ENCODE measurements around the gene KIR2DL4.
"Not testable (repeated sequence)": the region's sequence is repeated elsewhere in the genome, so short reads cannot be mapped to it uniquely, and the experiment has no call there.

KIR2DL4 gene

DNA sequence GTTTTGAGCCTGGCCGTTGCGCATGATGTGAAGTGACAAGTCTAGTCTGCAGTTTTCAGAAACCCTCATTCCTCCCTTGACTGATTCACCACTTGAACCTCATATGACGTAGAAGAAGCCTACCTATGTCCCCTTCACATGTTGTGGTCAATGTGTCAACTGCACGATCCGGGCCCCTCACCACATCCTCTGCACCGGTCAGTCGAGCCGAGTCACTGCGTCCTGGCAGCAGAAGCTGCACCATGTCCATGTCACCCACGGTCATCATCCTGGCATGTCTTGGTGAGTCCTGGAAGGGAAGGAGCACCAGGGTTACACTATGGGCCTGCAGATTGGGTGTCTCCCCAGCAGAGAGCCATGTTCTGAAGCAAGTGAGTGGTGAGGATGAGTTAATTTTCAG lies at the start of gene KIR2DL4:
KIR2DL4 (plus strand) TSS at position 201 of the 400 bp plus-strand sequence; CDS start at position 243, 42 bp downstream.
- peak; percentile 27 for DNase-seq

DNA sequence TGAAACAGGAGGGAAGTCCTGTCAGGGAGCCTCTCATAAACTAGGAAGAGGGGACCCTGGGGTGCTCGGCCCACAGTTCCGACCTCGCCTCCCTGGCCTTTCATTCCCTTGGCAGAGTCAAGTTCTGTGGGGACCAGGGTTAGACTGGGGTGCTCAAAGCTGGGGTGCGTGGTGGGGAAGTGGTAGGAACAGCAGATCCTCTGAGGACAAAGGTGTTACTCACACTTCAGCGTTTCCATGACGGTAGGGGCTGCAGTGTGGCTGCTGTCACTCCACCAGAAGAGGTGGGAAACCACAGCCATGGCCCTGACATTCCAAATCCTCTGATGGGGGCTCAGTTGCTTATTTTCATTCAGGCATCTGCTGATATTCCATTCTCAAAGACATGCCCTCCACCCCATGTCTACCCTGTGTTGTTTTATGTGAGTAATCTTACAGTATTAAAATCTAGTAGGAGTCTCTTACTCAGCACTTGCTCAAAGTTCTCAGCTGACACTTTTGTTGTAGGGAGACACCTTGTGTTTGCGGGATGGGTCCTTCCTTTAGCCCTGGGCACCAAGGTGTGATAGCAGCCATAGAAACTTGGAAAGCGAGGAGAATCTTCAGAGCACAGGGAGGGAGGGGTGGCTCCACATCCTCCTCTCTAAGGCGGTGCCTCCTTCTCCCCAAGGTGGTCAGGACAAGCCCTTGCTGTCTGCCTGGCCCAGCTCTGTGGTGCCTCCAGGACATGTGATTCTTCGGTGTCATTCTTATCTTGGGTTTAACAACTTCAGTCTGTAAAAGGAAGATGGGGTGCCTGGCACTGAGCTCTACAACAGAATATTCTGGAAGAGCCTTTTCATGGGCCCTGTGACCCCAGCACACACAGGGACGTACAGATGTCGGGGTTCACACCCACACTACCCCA lies 47.0 kb upstream of the KIR2DL4 start:
- not testable (repeated sequence) for DNase-seq

DNA sequence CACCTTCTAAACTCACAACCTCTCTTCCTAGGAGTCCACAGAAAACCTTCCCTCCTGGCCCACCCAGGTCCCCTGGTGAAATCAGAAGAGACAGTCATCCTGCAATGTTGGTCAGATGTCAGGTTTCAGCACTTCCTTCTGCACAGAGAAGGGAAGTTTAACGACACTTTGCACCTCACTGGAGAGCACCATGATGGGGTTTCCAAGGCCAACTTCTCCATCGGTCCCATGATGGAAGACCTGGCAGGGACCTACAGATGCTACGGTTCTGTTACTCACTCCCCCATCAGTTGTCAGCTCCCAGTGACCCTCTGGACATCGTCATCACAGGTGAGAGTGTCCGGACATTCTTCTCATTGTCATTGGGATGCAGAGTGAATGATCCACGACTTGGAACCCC lies 44.8 kb upstream of the KIR2DL4 start:
- not testable (repeated sequence) for DNase-seq

DNA sequence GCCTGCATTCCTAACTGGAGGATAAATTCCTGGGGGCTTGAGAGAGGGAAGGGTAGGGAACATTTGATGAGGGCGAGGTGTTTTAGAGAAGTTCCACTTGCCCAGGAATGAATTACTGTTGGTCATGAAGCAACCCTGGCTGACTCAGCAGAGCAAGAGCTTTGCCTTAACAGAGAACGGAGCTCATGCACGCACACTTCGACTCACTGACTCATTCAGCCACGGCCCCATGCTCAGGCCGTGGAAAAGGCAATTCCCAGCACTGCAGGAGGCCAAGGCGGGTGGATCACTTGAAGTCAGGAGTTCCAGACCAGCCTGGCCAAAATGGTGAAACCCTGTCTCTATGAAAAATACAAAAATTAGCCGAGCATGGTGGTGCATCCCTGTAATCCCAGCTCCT lies 39.2 kb upstream of the KIR2DL4 start:
- not testable (repeated sequence) for DNase-seq

DNA sequence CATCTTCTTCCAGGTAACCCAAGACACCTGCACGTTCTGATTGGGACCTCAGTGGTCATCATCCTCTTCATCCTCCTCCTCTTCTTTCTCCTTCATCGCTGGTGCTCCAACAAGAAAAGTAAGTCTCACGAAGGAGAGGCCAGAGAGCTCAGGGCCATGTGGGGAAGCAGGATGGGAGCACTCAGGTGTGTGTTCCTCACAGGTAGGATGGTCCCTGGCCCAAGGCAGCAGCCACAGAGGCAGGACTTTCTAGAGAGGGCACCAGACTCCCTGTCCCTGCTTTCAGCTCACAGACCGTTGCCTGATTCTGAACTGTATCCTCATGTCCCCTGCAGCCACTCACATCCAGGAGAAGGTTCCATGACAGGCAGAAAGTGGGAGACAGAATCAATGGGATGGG lies 36.9 kb upstream of the KIR2DL4 start:
- DNase-seq: not testable (repeated sequence)

DNA sequence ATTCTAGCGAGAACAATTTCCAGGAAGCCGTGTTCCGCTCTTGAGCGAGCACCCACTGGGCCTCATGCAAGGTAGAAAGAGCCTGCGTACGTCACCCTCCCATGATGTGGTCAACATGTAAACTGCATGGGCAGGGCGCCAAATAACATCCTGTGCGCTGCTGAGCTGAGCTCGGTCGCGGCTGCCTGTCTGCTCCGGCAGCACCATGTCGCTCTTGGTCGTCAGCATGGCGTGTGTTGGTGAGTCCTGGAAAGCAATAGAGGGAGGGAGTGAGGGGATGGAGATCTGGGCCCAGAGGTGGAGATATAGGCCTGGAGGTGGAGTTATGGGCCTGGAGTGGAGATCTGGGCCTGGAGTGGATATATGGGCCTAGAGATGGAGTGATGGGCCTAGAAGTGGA lies 33.8 kb upstream of the KIR2DL4 start, which contains the start of gene KIR2DL1:
KIR2DL1 (plus strand) TSS at position 148 of the 400 bp plus-strand sequence; CDS start at position 206, 58 bp downstream.
- DNase-seq: not testable (repeated sequence)

DNA sequence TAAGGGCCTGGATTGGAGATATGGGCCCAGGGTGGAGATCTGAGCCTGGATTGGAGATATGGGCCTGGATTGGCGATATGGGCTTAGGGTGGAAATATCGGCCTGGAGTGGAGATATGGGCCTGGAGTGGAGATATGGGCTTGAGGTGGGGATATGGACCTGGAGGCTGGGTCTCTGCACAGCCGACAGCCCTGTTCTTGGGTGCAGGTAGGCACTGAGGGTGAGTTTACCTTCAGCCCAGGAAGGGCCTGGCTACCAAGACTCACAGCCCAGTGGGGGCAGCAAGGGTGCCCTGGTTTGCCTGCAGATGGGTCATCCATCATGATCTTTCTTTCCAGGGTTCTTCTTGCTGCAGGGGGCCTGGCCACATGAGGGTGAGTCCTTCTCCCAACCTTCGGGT lies 32.9 kb upstream of the KIR2DL4 start:
- DNase-seq: not testable (repeated sequence)

DNA sequence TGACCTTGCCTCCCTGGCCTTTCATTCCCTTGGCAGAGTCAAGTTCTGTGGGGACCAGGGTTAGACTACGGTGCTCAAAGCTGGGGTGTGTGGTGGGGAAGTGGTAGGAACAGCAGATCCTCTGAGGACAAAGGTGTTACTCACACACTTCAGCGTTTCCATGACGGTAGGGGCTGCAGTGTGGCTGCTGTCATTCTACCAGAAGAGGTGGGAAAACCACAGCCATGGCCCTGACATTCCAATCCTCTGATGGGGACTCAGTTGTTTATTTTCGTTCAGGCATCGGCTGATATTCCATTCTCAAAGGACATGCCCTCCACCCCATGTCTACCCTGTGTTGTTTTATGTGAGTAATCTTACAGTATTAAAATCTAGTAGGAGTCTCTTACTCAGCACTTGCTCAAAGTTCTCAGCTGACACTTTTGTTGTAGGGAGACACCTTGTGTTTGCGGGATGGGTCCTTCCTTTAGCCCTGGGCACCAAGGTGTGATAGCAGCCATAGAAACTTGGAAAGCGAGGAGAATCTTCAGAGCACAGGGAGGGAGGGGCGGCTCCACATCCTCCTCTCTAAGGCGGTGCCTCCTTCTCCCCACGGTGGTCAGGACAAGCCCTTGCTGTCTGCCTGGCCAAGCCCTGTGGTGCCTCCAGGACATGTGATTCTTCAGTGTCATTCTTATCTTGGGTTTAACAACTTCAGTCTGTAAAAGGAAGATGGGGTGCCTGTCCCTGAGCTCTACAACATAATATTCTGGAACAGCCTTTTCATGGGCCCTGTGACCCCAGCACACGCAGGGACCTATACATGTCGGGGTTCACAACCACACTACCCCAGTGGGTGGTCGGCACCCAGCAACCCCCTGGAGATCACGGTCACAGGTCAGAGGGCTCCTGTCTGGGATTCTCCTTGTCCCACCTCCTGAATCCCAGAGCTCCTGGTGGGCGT lies 32.1 kb upstream of the KIR2DL4 start:
- DNase-seq: not testable (repeated sequence)

DNA sequence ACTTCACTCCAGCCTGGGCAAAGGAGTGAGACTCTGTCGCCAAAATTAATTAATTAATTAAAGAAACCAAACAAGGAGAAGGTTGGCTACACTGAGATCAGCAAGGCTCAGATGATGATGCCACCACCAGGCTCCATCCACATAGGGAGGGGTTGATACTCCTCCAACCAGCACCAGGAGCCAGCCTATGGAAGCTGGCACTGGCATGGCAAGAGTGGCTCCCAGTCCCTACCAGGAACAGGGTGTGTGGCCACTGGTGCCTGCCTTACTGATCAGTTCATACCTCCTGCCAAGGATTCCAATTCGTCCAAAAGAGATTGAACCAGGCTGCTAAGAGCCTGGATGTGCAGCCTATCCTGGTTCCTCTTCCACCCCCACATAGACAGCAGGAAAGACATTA lies 30.7 kb upstream of the KIR2DL4 start:
- DNase-seq: not testable (repeated sequence)

DNA sequence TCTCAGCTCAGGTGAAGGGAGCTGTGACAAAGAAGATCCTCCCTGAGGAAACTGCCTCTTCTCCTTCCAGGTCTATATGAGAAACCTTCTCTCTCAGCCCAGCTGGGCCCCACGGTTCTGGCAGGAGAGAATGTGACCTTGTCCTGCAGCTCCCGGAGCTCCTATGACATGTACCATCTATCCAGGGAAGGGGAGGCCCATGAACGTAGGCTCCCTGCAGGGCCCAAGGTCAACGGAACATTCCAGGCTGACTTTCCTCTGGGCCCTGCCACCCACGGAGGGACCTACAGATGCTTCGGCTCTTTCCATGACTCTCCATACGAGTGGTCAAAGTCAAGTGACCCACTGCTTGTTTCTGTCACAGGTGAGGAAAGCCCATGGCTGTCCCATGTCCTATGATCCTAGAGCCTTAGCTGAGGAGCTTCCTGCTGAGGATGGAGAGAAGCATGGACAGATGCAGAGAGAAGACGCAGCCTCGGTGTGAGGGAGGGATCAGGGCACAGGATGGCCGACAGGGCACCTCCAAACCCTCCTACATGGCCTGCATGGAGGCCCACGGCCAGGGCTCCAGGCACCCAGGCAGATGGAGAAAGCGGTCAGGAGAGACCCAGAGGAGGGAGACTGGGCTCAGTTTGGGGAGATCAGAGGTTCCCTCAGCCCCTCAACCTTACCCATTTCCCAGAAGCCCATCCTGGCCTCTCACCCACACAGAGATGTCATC lies 28.2 kb upstream of the KIR2DL4 start:
- DNase-seq: not testable (repeated sequence)

DNA sequence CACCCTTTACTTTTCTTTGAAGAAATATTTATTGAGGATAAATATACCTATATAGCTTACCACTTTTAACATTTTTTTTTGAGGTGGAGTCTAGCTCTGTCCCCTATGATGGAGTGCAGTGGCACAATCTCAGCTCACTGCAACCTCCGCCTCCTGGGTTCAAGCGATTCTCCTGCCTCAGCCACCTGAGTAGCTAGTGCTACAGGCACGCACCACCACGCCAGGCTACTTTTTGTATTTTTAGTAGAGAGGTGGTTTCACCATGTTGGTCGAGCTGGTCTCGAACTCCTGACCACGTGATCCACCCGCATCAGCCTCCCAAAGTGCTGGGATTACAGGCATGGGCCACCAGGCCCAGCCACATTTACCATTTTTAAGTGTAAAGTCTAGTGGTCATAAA lies 27.6 kb upstream of the KIR2DL4 start:
- DNase-seq: not testable (repeated sequence)

DNA sequence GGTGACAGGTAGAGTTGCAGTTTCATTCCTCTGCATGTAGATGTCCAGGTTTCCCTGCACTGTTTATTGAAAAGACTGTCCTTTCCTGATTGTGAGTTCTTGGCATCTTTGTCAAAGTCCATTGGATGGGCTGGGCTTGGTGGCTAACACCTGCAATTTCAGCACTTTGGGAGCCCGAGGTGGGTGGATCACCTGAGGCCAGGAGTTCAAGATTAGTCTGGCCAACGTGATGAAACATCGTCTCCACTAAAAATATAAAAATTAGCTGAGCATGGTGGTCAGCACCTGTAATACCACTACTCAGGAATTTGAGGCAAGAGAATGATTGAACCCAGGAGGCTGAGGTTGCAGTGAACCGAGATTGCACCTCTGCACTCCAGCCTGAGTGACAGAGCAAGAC lies 25.6 kb upstream of the KIR2DL4 start:
- DNase-seq: not testable (repeated sequence)

DNA sequence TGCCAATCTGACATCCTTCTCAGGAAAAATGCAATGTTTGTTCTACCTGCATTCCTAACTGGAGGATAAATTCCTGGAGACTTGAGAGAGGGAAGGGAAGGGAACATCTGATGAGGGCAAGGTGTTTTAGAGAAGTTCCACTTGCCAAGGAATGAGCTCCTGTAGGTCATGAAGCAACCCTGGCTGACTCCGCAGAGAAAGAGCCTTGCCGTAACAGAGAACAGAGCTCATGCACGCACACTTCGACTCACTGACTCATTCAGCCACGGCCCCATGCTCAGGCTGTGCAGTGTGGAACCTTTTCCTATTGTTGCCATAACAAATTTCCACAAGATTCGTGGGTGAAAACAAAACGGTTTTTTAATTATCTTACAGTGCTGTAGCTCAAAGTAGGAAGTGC lies 24.5 kb upstream of the KIR2DL4 start:
- DNase-seq: not testable (repeated sequence)

DNA sequence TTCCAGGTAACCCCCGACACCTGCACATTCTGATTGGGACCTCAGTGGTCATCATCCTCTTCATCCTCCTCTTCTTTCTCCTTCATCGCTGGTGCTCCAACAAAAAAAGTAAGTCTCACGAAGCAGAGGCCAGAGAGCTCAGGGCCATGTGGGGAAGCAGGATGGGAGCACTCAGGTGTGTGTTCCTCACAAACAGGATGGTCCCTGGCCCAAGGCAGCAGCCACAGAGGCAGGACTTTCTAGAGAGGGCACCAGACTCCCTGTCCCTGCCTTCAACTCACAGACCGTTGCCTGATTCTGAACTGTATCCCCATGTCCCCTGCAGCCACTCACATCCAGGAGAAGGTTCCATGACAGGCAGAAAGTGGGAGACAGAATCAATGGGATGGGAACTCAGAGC lies 20.5 kb upstream of the KIR2DL4 start:
- DNase-seq: not testable (repeated sequence)

DNA sequence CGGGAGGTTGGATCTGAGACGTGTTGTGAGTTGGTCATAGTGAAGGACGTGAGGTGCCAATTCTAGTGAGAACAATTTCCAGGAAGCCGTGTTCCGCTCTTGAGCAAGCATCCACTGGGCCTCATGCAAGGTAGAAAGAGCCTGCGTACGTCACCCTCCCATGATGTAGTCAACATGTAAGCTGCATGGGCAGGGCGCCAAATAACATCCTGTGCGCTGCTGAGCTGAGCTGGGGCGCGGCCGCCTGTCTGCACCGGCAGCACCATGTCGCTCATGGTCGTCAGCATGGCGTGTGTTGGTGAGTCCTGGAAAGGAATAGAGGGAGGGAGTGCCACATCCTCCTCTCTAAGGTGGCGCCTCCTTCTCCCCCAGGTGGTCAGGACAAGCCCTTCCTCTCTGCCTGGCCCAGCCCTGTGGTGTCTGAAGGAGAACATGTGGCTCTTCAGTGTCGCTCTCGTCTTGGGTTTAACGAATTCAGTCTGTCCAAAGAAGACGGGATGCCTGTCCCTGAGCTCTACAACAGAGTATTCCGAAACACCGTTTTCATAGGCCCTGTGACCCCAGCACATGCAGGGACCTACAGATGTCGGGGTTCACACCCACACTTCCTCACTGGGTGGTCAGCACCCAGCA lies 17.2 kb upstream of the KIR2DL4 start:
- DNase-seq: not testable (repeated sequence)

DNA sequence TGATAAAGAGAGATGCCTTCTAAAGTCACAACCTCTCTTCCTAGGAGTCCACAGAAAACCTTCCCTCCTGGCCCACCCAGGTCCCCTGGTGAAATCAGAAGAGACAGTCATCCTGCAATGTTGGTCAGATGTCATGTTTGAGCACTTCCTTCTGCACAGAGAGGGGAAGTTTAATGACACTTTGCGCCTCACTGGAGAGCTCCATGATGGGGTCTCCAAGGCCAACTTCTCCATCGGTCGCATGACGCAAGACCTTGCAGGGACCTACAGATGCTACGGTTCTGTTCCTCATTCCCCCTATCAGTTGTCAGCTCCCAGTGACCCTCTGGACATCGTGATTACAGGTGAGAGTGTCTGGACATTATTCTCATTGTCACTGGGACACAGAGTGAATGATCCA lies 15.3 kb upstream of the KIR2DL4 start:
- DNase-seq: not testable (repeated sequence)

DNA sequence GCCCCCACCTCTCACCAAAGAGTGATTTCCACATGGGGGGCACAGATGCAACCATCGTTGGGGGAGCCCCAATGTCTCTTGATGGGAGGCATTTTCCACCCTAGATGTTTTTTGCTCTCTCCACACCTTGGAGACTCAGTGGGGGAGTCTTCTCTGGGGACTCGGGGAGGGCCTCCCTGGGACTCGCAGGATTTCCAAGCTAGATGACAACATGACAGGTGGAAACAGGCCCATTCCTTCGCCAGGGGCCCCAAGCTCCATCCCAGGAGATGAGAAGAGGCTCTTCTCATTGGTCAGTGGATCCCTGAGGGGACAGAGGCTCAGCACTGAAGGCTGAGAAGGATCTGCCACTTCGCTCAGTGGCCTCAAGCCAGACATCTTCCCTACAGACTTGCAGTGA lies 12.7 kb upstream of the KIR2DL4 start:
- DNase-seq: no peak

DNA sequence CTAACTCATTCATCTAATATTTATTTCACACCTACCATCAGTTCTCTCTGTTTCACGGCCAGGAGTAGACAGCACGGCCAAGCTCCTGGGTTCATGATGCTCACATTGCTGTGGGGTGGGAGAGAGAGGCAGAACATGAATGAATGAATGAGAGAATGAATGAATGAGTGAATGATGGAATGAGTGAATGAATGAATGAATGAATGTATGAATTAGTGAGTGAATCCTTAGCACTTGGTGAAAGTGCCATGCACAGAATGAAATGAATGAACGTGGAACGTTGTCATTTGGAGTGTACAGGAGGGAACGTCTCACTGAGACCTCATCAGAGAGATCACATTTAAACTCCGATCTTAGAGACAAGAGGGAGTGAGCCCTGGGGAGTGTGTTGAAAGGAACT lies 11.9 kb upstream of the KIR2DL4 start:
- DNase-seq: no peak

DNA sequence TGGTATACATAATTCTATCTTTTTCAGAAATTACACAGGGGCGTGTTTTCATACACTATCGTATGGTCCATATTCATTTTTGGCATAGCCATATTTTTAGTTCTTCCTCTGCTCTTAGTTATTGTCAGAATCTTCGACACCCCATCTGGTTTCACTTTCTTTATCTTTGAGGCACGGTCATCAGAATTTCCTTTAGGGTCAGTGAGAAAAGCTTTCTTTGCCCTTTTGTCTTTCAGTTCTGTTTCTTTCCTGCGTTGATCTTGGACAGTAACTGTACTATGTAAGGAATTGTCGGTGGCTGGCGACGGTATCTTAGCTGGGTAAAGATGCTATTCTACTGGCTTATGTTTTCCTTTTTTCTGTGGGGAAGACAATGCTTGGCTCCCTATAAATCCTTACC lies 10.6 kb upstream of the KIR2DL4 start:
- no peak for DNase-seq

DNA sequence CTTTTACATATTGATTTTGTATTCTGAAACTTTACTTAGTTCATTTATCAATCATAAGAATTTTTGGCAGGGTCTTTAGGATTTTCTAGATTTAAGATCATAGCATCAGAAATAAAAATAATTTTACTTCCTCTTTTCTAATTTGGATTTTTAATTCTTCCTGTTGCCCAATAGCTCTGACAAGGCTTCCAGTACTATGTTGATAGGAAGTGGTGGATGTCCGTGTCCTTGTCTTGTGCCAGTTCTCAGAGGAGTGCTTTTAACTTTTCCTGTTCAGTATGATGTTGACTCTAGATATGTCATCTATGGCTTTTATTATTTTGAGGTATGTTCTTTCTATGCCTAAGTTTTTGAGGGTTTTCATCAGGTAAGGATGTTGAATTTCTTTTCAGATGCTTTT lies 7.7 kb upstream of the KIR2DL4 start:
- DNase-seq: no peak

DNA sequence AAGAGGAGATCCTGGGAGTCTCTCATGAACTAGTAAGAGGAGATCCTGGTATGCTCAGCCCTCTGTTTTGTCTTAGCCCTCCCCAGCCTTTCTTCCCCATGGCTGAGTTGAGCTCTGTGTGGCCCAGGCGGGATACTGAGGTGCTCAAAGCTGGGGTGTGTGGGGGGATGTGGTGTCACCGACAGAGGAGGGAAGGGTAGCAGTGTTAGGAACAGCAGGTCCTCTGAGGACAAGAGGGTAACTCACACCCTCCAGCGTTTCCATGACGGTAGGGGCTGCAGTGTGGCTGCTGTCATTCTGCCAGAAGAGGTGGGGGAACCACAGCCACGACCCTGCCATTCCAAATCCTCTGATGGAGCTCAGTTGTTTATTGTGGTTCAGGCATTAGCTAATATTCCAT lies 691 bp downstream of the KIR2DL4 start:
- no peak for DNase-seq

DNA sequence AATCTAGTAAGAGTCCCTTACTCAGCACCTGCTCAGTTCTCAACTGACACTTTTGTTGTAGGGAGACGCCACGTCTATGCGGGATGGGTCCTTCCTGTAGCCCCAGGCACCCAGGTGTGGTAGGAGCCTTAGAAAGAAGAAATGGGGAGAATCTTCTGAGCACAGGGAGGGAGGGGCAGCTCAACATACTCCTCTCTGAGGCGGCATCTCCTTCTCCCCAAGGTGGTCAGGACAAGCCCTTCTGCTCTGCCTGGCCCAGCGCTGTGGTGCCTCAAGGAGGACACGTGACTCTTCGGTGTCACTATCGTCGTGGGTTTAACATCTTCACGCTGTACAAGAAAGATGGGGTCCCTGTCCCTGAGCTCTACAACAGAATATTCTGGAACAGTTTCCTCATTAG lies 1.2 kb downstream of the KIR2DL4 start:
- DNase-seq: no peak

Data from stimulated activated CD8-positive, alpha-beta memory T cell treated with anti-CD3 and anti-CD28 coated beads, Interleukin-4, amount 100 ng/mL, for 48 hours (primary cell).